Measurements from ENCODE around the gene PRICKLE2.

The PRICKLE2 gene

GRCh38 chr3:64184621-64185020 lies 40.6 kb downstream of the PRICKLE2 start:
- peak; percentile 44 for DNase-seq (ENCODE audit: low read depth)
- Histone ChIP-seq H3K36me3 (ENCODE audit: control insufficient read depth, insufficient read depth, low read length, severe bottlenecking) (peaks cover 13% of the 10 kb centered on the region), H3K9ac (ENCODE audit: low read length) (no peak overlapping the region)

GRCh38 chr3:64179860-64180259 lies 45.4 kb downstream of the PRICKLE2 start:
- DNase-seq (ENCODE audit: low read depth): peak; percentile 8
- no peaks in the 10 kb centered on the region for H3K27me3 ChIP-seq (replicated peaks; ENCODE audit: control insufficient read depth, insufficient read depth, low read length)
- H3K9me3 ChIP-seq (ENCODE audit: control insufficient read depth, low read length): no peaks in the 10 kb centered on the region
- H3K36me3 ChIP-seq (ENCODE audit: control insufficient read depth, insufficient read depth, low read length, severe bottlenecking): peaks cover 23% of the 10 kb centered on the region
- H3K4me1 ChIP-seq (ENCODE audit: control insufficient read depth, insufficient read depth, low read length): peaks cover 13% of the 10 kb centered on the region
- H3K4me3 ChIP-seq (ENCODE audit: low read length): no peak overlapping the region
- H3K9ac ChIP-seq (ENCODE audit: low read length): no peak overlapping the region

More at GRCh38 chr3:64184621-64185020, 40.6 kb downstream of the PRICKLE2 start:
- Histone ChIP-seq H3K27me3 (replicated peaks; ENCODE audit: control insufficient read depth, insufficient read depth, low read length) (no peaks in the 10 kb centered on the region), H3K4me3 (ENCODE audit: low read length) (no peak overlapping the region), H3K9me3 (ENCODE audit: control insufficient read depth, low read length) (no peaks in the 10 kb centered on the region), H3K4me1 (ENCODE audit: control insufficient read depth, insufficient read depth, low read length) (peaks cover 58% of the 10 kb centered on the region)

GRCh38 chr3:64179249-64179648 lies 46.0 kb downstream of the PRICKLE2 start:
- Histone ChIP-seq H3K27me3 (replicated peaks; ENCODE audit: control insufficient read depth, insufficient read depth, low read length) (no peaks in the 10 kb centered on the region), H3K9me3 (ENCODE audit: control insufficient read depth, low read length) (no peaks in the 10 kb centered on the region), H3K9ac (ENCODE audit: low read length) (no peak overlapping the region), H3K4me3 (ENCODE audit: low read length) (no peak overlapping the region), H3K36me3 (ENCODE audit: control insufficient read depth, insufficient read depth, low read length, severe bottlenecking) (peaks cover 26% of the 10 kb centered on the region), H3K4me1 (ENCODE audit: control insufficient read depth, insufficient read depth, low read length) (peaks cover 9% of the 10 kb centered on the region)
- no peak for DNase-seq (ENCODE audit: low read depth)

- no peaks in the 10 kb centered on the region for H3K27me3 ChIP-seq (replicated peaks; ENCODE audit: control insufficient read depth, insufficient read depth, low read length)
- no peak for DNase-seq (ENCODE audit: low read depth)
- no peak overlapping the region for H3K9ac ChIP-seq (ENCODE audit: low read length)
- H3K36me3 ChIP-seq (ENCODE audit: control insufficient read depth, insufficient read depth, low read length, severe bottlenecking): peaks cover 26% of the 10 kb centered on the region
- H3K4me1 ChIP-seq (ENCODE audit: control insufficient read depth, insufficient read depth, low read length): peaks cover 9% of the 10 kb centered on the region
- no peak overlapping the region for H3K4me3 ChIP-seq (ENCODE audit: low read length)
- H3K9me3 ChIP-seq (ENCODE audit: control insufficient read depth, low read length): no peaks in the 10 kb centered on the region
These were observed 46.8 kb downstream of the PRICKLE2 start for GRCh38 chr3:64178419-64178818.

GRCh38 chr3:64176461-64176996 lies 48.7 kb downstream of the PRICKLE2 start:
- no peaks in the 10 kb centered on the region for H3K27me3 ChIP-seq (replicated peaks; ENCODE audit: control insufficient read depth, insufficient read depth, low read length)
- H3K4me1 ChIP-seq (ENCODE audit: control insufficient read depth, insufficient read depth, low read length): peaks cover 9% of the 10 kb centered on the region
- H3K9ac ChIP-seq (ENCODE audit: low read length): no peak overlapping the region
- H3K9me3 ChIP-seq (ENCODE audit: control insufficient read depth, low read length): no peaks in the 10 kb centered on the region
- H3K4me3 ChIP-seq (ENCODE audit: low read length): no peak overlapping the region
- peak; percentile 20 for DNase-seq (ENCODE audit: low read depth)
- peaks cover 28% of the 10 kb centered on the region for H3K36me3 ChIP-seq (ENCODE audit: control insufficient read depth, insufficient read depth, low read length, severe bottlenecking)

GRCh38 chr3:64174328-64174727 lies 50.9 kb downstream of the PRICKLE2 start:
- H3K36me3 ChIP-seq (ENCODE audit: control insufficient read depth, insufficient read depth, low read length, severe bottlenecking): peaks cover 29% of the 10 kb centered on the region
- H3K9me3 ChIP-seq (ENCODE audit: control insufficient read depth, low read length): no peaks in the 10 kb centered on the region
- peaks cover 9% of the 10 kb centered on the region for H3K4me1 ChIP-seq (ENCODE audit: control insufficient read depth, insufficient read depth, low read length)
- no peak overlapping the region for H3K4me3 ChIP-seq (ENCODE audit: low read length)
- no peak for DNase-seq (ENCODE audit: low read depth)
- no peak overlapping the region for H3K9ac ChIP-seq (ENCODE audit: low read length)
- no peaks in the 10 kb centered on the region for H3K27me3 ChIP-seq (replicated peaks; ENCODE audit: control insufficient read depth, insufficient read depth, low read length)

GRCh38 chr3:64173563-64173962 lies 51.7 kb downstream of the PRICKLE2 start:
- no peaks in the 10 kb centered on the region for H3K9me3 ChIP-seq (ENCODE audit: control insufficient read depth, low read length)
- no peaks in the 10 kb centered on the region for H3K27me3 ChIP-seq (replicated peaks; ENCODE audit: control insufficient read depth, insufficient read depth, low read length)
- peaks cover 31% of the 10 kb centered on the region for H3K36me3 ChIP-seq (ENCODE audit: control insufficient read depth, insufficient read depth, low read length, severe bottlenecking)
- no peak overlapping the region for H3K9ac ChIP-seq (ENCODE audit: low read length)
- H3K4me3 ChIP-seq (ENCODE audit: low read length): no peak overlapping the region
- DNase-seq (ENCODE audit: low read depth): no peak
- peaks cover 9% of the 10 kb centered on the region for H3K4me1 ChIP-seq (ENCODE audit: control insufficient read depth, insufficient read depth, low read length)

- Histone ChIP-seq H3K9me3 (ENCODE audit: control insufficient read depth, low read length) (no peaks in the 10 kb centered on the region), H3K36me3 (ENCODE audit: control insufficient read depth, insufficient read depth, low read length, severe bottlenecking) (peaks cover 34% of the 10 kb centered on the region), H3K9ac (ENCODE audit: low read length) (no peak overlapping the region), H3K4me3 (ENCODE audit: low read length) (no peak overlapping the region), H3K27me3 (replicated peaks; ENCODE audit: control insufficient read depth, insufficient read depth, low read length) (no peaks in the 10 kb centered on the region), H3K4me1 (ENCODE audit: control insufficient read depth, insufficient read depth, low read length) (peaks cover 13% of the 10 kb centered on the region)
- no peak for DNase-seq (ENCODE audit: low read depth)
These were observed 55.0 kb downstream of the PRICKLE2 start for GRCh38 chr3:64170270-64170669.

- peaks cover 7% of the 10 kb centered on the region for H3K4me1 ChIP-seq (ENCODE audit: control insufficient read depth, insufficient read depth, low read length)
- H3K4me3 ChIP-seq (ENCODE audit: low read length): no peak overlapping the region
- H3K9ac ChIP-seq (ENCODE audit: low read length): no peak overlapping the region
- H3K9me3 ChIP-seq (ENCODE audit: control insufficient read depth, low read length): no peaks in the 10 kb centered on the region
- peaks cover 42% of the 10 kb centered on the region for H3K36me3 ChIP-seq (ENCODE audit: control insufficient read depth, insufficient read depth, low read length, severe bottlenecking)
- no peak for DNase-seq (ENCODE audit: low read depth)
- no peaks in the 10 kb centered on the region for H3K27me3 ChIP-seq (replicated peaks; ENCODE audit: control insufficient read depth, insufficient read depth, low read length)
These were observed 57.4 kb downstream of the PRICKLE2 start for GRCh38 chr3:64167868-64168267.

GRCh38 chr3:64167351-64167750 lies 57.9 kb downstream of the PRICKLE2 start:
- Histone ChIP-seq H3K9ac (ENCODE audit: low read length) (no peak overlapping the region), H3K27me3 (replicated peaks; ENCODE audit: control insufficient read depth, insufficient read depth, low read length) (no peaks in the 10 kb centered on the region), H3K36me3 (ENCODE audit: control insufficient read depth, insufficient read depth, low read length, severe bottlenecking) (peaks cover 46% of the 10 kb centered on the region), H3K4me3 (ENCODE audit: low read length) (no peak overlapping the region), H3K9me3 (ENCODE audit: control insufficient read depth, low read length) (no peaks in the 10 kb centered on the region), H3K4me1 (ENCODE audit: control insufficient read depth, insufficient read depth, low read length) (peaks cover 7% of the 10 kb centered on the region)
- DNase-seq (ENCODE audit: low read depth): no peak

GRCh38 chr3:64166584-64167162 lies 58.6 kb downstream of the PRICKLE2 start:
- H3K4me3 ChIP-seq (ENCODE audit: low read length): no peak overlapping the region
- peak; percentile 11 for DNase-seq (ENCODE audit: low read depth)
- H3K4me1 ChIP-seq (ENCODE audit: control insufficient read depth, insufficient read depth, low read length): peaks cover 10% of the 10 kb centered on the region
- peaks cover 45% of the 10 kb centered on the region for H3K36me3 ChIP-seq (ENCODE audit: control insufficient read depth, insufficient read depth, low read length, severe bottlenecking)
- no peaks in the 10 kb centered on the region for H3K9me3 ChIP-seq (ENCODE audit: control insufficient read depth, low read length)
- H3K27me3 ChIP-seq (replicated peaks; ENCODE audit: control insufficient read depth, insufficient read depth, low read length): no peaks in the 10 kb centered on the region
- H3K9ac ChIP-seq (ENCODE audit: low read length): no peak overlapping the region

- Histone ChIP-seq H3K9ac (ENCODE audit: low read length) (no peak overlapping the region), H3K36me3 (ENCODE audit: control insufficient read depth, insufficient read depth, low read length, severe bottlenecking) (peaks cover 57% of the 10 kb centered on the region), H3K4me3 (ENCODE audit: low read length) (no peak overlapping the region), H3K27me3 (replicated peaks; ENCODE audit: control insufficient read depth, insufficient read depth, low read length) (no peaks in the 10 kb centered on the region), H3K9me3 (ENCODE audit: control insufficient read depth, low read length) (no peaks in the 10 kb centered on the region), H3K4me1 (ENCODE audit: control insufficient read depth, insufficient read depth, low read length) (peaks cover 18% of the 10 kb centered on the region)
- DNase-seq (ENCODE audit: low read depth): no peak
These were observed 60.9 kb downstream of the PRICKLE2 start for GRCh38 chr3:64164349-64164748.
